ENCODE results near the gene GRM8. TPM values are rescaled to one million over a fixed set of nuclear protein-coding genes. Genes with fewer than 3 reads are reported as not detected.
"Not testable (repeated sequence)": the region's sequence is repeated elsewhere in the genome, so short reads cannot be mapped to it uniquely, and the experiment has no call there.

The GRM8 gene
- total RNA-seq, 4 donors from 2014 or later = 1.0 to 5.0 TPM; not detected in 2

DNA sequence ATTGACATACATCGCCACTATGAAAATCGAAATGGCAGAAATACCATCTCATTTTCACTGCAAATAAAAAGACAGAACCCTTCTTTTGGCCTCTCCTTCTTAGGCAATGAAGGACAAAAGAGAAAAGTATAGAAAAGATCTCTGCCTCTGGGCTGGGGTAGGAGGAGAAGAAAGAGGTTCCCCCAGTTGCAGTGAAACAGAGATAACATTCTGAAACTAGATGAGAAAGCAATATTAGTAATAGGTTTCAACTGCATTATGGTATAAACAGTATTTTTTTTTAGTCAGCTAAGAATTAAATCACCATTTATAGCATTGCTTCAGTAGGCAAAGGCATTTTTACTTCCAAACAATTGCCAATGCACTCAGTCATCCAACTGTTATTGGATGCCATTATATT, 347.5 kb downstream of the GRM8 start:
- H3K9me3 ChIP-seq, H3K27ac ChIP-seq, H3K4me3 ChIP-seq, H3K4me1 ChIP-seq, DNase-seq, H3K36me3 ChIP-seq, H3K27me3 ChIP-seq: not testable (repeated sequence)

DNA sequence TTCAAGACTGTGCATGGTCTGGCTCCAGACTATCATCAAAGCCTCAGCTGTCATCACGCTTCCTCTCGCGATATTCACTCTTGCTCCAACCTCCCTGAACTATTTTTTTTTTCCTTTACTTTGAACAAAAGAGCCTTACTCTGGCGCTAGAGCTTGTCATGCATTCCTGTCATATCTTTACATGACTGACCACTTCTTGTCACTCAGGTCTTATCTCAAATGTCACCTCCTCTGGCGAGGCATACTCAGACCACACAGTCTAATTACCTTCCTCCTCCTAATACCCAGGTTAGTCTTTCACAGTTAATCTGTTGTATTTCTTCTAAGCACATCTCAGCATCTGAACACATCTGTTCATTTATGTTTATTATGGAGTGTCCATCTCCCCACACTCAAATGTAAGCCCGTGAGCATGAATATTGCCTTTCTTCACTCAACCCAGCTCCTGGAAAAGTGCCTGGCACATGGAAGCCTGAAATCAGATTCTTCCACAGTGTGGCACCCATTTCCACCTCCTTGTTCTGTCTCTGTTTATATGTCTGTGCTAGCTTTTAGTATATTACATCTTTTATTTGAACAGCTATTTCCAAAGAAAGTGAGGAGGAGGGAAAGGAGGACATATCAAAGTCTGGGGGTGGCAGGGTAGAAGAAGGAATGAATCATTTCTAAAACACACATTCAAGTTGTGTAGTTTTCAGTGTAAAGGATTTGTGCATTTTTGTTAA, 351.5 kb downstream of the GRM8 start:
- H3K27me3 ChIP-seq, H3K36me3 ChIP-seq, H3K4me1 ChIP-seq, H3K9me3 ChIP-seq, DNase-seq, H3K4me3 ChIP-seq, H3K27ac ChIP-seq: not testable (repeated sequence)

DNA sequence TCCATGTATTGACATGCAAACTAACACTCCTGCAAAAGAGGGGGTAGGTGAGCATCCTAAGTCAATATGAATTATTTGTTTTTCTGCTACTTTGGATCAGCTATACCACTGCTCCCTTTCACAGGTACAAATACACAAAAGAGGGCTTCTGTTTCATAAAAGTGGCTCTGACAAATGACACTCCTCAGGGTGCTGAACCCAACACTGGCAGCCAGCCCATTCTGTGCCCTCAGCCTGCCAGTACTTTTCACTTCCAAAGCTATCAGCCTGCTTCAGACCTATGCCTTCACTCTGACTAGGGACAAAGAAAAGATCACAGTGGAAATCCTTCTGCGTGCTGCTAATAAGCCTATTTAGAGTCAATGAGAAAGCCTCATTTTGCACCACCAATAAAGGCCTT, 364.8 kb downstream of the GRM8 start:
- not testable (repeated sequence) for H3K27me3 ChIP-seq, H3K9me3 ChIP-seq, DNase-seq, H3K4me1 ChIP-seq, H3K36me3 ChIP-seq, H3K4me3 ChIP-seq, H3K27ac ChIP-seq

DNA sequence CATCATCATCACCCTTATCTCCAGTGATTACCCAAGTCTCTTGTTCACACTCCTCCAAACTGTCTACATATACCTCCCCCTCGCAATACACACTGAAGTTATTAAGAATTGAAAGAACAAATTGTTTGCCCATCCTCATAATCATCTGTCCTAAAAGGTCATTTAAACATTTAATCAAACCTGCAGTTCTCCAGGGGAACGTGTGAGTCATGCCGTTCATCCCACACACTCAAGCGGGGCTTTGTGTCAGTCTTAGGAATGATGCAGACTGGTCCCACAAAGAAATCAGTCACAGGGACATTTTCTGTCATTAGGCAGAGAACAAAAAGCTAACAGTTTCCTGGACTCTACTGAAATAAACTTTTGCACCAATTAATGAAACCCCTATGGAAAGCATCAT, 365.2 kb downstream of the GRM8 start:
- H3K4me3 ChIP-seq, DNase-seq, H3K27ac ChIP-seq, H3K27me3 ChIP-seq, H3K36me3 ChIP-seq, H3K9me3 ChIP-seq, H3K4me1 ChIP-seq: not testable (repeated sequence)

DNA sequence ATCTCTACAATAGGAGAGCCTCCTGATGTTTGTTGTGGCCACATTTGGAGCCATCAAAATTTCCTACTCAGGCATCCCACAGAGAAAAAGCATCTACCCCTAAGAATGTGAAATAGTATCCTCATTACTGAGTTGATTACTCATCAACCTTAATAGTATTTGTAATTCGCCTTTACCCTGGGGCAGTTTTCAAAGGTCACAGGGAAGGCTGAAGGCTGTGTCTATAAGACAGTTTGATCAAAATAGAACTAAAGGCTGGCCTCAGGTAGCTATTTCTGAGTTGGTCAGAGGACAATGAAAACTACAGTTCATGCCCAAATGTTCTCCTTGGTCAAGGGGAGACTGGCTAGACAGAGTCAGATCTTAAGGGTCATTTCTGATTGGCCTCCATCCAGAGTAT, 370.0 kb downstream of the GRM8 start:
- not testable (repeated sequence) for H3K4me3 ChIP-seq, H3K4me1 ChIP-seq, H3K9me3 ChIP-seq, H3K36me3 ChIP-seq, DNase-seq, H3K27ac ChIP-seq, H3K27me3 ChIP-seq

DNA sequence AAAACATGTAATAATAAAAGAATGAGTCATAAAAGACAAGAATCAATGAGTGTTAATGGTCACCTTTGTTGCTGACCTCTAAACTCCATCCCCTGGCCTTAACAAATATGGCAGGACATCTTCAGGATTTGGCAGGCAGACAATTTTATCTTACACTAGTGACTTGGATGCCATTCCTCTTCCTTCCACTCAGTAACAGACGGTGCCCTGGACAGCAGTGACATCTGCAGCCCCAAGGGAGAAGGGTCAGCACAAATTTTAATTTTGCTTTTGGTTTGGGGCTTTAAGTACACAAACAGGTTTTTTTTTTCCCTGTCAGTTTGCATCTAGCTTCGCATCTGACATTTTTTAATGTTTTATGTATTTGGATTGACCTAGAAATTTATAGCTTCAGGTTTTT, 370.8 kb downstream of the GRM8 start:
- not testable (repeated sequence) for H3K4me3 ChIP-seq, H3K9me3 ChIP-seq, DNase-seq, H3K27ac ChIP-seq, H3K36me3 ChIP-seq, H3K4me1 ChIP-seq, H3K27me3 ChIP-seq

DNA sequence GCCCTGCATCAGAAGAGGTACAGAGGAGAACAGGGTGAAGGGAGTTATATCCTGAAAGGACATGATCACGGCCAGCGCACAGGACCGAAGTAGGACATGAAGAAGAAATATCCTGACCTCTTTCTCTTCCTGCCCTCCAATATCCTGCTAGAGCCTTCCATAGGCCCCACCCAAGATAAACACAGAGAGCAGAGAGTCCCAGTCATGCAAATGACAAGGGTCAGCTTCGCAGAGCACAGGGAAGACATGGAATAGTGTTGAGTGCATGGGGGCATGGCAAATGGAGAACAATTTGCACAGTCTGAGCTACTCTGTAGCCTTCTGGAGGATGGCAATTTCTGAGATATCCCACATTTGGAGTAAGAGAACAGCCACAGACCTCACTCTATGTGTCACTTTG, 371.4 kb downstream of the GRM8 start:
- H3K4me1 ChIP-seq = no peaks in the 10 kb centered on the region
- no peak overlapping the region for H3K4me3 ChIP-seq
- H3K36me3 ChIP-seq = no peaks in the 10 kb centered on the region
- no peak for TF ChIP-seq POLR2A (IDR thresholded peaks at IDR 0.05)
- TF ChIP-seq, protein P1, sequence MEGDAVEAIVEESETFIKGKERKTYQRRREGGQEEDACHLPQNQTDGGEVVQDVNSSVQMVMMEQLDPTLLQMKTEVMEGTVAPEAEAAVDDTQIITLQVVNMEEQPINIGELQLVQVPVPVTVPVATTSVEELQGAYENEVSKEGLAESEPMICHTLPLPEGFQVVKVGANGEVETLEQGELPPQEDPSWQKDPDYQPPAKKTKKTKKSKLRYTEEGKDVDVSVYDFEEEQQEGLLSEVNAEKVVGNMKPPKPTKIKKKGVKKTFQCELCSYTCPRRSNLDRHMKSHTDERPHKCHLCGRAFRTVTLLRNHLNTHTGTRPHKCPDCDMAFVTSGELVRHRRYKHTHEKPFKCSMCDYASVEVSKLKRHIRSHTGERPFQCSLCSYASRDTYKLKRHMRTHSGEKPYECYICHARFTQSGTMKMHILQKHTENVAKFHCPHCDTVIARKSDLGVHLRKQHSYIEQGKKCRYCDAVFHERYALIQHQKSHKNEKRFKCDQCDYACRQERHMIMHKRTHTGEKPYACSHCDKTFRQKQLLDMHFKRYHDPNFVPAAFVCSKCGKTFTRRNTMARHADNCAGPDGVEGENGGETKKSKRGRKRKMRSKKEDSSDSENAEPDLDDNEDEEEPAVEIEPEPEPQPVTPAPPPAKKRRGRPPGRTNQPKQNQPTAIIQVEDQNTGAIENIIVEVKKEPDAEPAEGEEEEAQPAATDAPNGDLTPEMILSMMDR (IDR thresholded peaks at IDR 0.05) = no peak
- H3K27me3 ChIP-seq = no peaks in the 10 kb centered on the region
- no peaks in the 10 kb centered on the region for H3K9me3 ChIP-seq
- no peak overlapping the region for H3K27ac ChIP-seq
- DNase-seq = no peak

DNA sequence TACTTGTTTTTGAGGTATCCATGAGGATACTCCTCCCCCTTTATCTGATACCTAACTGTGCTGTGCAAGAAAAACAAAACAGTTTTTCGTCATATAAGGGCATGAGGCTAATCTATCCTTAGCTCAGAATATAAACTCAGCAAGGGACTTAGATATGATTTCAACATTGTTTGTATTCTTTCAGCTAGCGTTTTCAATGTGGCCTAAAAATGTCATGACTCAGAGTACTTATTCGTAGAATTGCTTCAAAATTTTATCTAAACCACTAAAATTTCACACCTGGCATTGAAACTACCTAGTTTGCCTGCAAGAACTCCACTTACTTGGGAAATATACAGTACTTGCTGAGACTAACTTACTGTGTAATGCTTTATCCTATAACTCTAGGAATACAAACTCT, 376.2 kb downstream of the GRM8 start:
- not testable (repeated sequence) for H3K36me3 ChIP-seq, H3K4me1 ChIP-seq, H3K4me3 ChIP-seq, DNase-seq, H3K27me3 ChIP-seq, H3K27ac ChIP-seq, H3K9me3 ChIP-seq

DNA sequence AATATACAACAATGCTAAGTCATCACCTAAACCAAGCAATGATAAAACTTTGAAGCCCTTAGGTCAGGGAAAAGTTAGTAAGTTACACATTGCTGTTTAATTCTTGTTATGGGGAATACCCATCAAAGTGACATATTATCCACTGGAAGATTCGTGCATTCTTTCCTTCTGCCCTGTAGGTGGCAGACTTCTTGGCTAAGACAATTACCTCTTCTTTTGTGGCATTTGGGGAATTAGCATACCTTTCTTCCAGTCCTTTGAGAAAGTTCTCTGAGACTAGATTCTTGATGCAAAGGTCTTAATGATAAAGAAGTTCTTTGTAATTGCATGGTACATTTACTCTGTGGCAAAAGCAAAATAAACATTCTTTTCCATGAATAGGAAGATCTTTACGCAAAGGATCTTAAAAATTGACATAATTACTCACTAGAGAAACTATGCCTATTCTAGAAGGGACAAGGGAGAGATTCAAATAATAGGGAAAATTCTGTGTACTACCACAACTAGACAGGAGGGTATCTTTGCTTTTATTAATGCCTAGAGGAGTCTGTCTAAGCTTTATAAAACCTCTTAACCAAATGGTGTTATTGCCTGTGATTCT, 395.9 kb downstream of the GRM8 start:
- no peak overlapping the region for H3K4me3 ChIP-seq
- DNase-seq = no peak
- H3K27me3 ChIP-seq = no peaks in the 10 kb centered on the region
- H3K9me3 ChIP-seq = no peaks in the 10 kb centered on the region
- no peak for TF ChIP-seq POLR2A (IDR thresholded peaks at IDR 0.05)
- TF ChIP-seq, protein P1 (IDR thresholded peaks at IDR 0.05) = peak in 3 of 6 experiments; percentile 7 to 31 (median 13)
- no peaks in the 10 kb centered on the region for H3K4me1 ChIP-seq
- H3K36me3 ChIP-seq = no peaks in the 10 kb centered on the region
- no peak overlapping the region for H3K27ac ChIP-seq
